ENCODE results near the gene SELENOM.
"Not testable (repeated sequence)": the region's sequence is repeated elsewhere in the genome, so short reads cannot be mapped to it uniquely, and the experiment has no call there.

SELENOM gene

DNA sequence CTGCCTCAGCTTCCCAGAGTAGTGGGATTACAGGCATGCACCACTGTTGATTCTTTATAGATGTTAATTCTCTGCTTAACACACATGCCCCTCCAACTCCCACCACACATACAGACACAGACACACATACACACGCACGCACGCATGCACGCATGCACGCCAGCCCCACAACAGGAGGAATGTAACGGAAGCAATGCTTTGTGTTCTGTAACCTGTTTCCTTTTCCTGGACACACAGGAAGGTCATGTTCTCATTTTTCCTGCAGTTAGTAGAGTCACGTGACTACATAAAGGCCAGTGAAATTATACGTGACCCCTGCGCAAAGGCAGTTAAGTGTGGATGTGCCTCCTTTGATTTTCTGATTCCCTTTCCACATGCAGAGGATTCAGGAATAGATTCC lies 34.2 kb downstream of the SELENOM start:
- DNase-seq, result not testable (repeated sequence)

DNA sequence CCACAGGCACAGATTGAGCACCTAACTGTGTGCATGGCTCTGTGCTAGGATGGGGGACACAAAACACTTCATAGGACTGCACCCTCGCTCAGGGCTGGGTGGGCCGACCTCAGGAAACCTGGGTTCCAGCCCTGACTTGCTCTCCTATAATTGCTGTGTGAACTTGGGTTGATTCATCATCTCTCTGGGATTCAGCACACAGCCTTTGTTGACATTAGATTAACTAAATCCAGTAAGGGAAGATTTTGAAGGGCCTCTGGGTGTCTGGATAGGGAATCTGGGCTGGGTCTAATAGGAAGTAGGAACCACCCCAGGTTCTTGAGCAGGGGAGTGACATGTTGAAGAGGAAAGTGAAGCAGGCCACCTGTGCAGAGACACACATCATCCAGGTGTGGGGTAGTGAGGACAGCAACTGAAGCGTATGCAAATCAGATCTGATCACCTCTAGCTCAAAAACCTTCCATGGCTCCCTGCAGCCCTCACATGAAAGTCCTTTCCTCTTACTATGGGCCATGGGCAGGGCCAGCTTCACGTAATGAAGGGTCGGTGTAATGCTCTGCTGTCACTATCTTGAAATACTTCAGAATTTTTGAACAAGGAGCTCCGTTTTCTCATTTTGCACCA lies 37.6 kb downstream of the SELENOM start:
- not testable (repeated sequence) for DNase-seq

DNA sequence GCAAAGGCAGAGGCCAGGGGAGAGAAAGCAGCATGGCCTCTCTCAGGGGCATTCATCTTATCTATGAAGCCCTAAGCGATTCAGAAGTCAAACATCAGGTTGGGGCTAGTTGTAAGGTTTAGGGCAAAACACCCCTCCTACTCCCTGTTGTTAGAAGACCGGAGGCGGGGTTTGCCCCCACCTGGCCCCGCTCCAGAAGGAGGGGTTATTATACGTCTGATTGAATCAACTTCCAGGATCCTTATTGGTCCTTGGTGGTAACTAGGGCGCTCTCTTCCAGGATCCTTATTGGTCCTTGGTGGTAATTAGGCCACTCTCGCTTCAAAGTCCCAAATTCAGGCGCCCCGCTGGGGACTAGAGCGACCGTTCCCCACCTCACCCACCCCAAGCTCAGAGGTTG lies 38.4 kb downstream of the SELENOM start:
- DNase-seq, result no peak

- DNase-seq, result no peak
Observed at GRCh38 chr22:31064369-31064768, 43.0 kb downstream of the SELENOM start.

- DNase-seq, result no peak
Observed at GRCh38 chr22:31062566-31063230, 44.7 kb downstream of the SELENOM start.

DNA sequence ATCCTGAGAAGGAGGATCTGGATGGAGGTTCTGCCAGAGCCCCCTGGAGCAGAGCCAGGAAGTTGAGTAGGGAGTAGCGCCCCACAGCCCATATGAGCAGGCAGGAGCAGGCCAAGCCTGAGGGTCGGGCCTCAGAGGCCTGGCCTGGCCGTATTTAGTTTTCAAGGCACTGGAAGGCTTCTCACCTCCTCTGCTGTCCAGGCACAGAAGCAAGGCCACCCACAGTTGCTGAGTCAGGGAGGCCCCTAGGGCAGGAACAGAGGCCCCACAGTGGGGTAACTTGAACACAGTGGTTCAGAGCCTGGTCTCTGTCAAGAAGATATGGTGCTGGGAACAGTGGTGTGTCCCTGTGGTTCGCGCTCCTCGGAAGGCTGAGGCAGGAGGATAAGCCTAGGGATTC lies 47.7 kb downstream of the SELENOM start:
- not testable (repeated sequence) for DNase-seq

DNA sequence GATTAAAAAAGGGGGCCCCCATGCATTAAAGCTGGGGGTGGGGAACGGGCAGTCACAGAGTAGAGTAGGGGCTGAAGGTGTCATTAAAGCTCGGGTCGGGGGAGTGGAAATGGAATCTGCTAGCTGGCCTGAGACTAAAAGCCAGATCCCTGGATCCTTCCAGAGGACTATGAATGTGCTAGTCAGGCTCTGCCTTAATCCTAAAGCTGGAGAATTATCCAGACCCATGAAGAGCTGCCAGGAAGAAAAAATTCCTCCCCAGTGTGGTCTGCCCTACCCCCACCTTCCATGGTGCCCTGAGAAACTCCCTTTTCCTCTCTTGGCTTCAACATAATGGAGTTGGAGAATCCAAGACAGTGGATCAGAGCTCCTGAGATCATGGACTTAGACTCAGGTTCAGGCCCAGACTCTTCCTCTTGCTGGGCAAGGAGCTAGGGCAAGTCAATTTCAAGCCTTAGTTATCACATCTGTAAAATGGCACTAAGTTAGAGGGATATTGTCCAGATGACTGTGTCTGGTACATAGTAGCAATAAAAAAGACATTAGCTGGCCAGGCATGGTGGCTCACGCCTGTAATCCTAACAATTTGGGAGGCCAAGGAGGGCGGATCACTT lies 50.3 kb downstream of the SELENOM start:
- DNase-seq, result no peak

DNA sequence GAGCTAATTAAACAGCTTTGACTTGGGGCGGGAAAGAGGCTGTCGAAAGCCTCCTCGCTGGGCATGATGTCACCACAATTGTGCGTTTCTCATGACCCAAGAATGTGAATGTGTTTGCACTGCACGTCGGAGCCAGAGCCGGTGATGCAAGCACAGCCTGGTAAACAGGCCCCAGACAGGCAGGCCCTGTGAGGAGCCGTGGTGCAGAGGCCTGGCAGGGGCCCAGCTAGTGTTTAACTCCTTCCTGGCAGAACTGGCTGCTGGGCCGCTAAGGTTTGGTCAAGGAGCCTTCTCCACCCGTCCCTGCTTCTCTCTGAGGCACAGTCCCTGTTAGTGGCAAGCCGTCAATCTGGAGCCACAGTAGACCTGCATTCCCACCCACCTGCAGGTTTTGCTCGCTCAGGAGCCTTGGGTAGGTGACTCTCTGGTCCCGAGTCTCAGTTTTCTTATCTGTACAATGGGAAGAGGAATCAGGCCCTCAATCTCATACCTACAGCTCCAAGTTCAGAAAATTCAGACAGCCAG lies 51.7 kb downstream of the SELENOM start:
- DNase-seq, result no peak

GRCh38 chr22:31055117-31055634 lies 52.2 kb downstream of the SELENOM start:
- no peak for DNase-seq
